ENCODE data around the gene DROSHA. TPM values are rescaled to one million over a fixed set of nuclear protein-coding genes. Genes with fewer than 3 reads are reported as not detected.

DROSHA gene, protein sequence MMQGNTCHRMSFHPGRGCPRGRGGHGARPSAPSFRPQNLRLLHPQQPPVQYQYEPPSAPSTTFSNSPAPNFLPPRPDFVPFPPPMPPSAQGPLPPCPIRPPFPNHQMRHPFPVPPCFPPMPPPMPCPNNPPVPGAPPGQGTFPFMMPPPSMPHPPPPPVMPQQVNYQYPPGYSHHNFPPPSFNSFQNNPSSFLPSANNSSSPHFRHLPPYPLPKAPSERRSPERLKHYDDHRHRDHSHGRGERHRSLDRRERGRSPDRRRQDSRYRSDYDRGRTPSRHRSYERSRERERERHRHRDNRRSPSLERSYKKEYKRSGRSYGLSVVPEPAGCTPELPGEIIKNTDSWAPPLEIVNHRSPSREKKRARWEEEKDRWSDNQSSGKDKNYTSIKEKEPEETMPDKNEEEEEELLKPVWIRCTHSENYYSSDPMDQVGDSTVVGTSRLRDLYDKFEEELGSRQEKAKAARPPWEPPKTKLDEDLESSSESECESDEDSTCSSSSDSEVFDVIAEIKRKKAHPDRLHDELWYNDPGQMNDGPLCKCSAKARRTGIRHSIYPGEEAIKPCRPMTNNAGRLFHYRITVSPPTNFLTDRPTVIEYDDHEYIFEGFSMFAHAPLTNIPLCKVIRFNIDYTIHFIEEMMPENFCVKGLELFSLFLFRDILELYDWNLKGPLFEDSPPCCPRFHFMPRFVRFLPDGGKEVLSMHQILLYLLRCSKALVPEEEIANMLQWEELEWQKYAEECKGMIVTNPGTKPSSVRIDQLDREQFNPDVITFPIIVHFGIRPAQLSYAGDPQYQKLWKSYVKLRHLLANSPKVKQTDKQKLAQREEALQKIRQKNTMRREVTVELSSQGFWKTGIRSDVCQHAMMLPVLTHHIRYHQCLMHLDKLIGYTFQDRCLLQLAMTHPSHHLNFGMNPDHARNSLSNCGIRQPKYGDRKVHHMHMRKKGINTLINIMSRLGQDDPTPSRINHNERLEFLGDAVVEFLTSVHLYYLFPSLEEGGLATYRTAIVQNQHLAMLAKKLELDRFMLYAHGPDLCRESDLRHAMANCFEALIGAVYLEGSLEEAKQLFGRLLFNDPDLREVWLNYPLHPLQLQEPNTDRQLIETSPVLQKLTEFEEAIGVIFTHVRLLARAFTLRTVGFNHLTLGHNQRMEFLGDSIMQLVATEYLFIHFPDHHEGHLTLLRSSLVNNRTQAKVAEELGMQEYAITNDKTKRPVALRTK (N-terminal part only)
- 15.4 TPM for total RNA-seq (2013)
- polyA plus RNA-seq (10 to 100 TPM in 1 of 3 donors, 1 to 10 TPM in 2; 2.2 to 12.6 (median 7.6) TPM), polyA minus RNA-seq (9.9 and 13.4 TPM in 2 replicates), total RNA-seq (6.5 to 20.9 (median 10.8) reads per million in 11 experiments)

GRCh38 chr5:31531888-31532547 lies at the start of gene DROSHA, which contains the start of gene C5orf22:
DROSHA (minus strand) TSS chr5:31532093; CDS start chr5:31529059, 3,034 bp downstream.
C5orf22 (plus strand) TSS chr5:31532301; CDS start chr5:31532393, 92 bp downstream.
- intact Hi-C loops (cut with micrococcal nuclease) = no loop called here
- H3K9ac ChIP-seq (ENCODE audit: insufficient read depth, low read length, poor library complexity, severe bottlenecking) = peak within 1 kb of the TSS; percentile 76
- peak within 1 kb of the TSS; percentile 89 to 97 (median 94) for H3K27ac Mint-ChIP-seq
- H3K4me3 ChIP-seq (replicated peaks in 1 of 3; ENCODE audit: low read depth in 2 of 3, low read length in 3 of 3) = peak within 1 kb of the TSS; percentile 62 to 99 (median 92)
- no peaks in the 10 kb centered on the region for H3K9me3 Mint-ChIP-seq
- H3K4me2 ChIP-seq (replicated peaks; ENCODE audit: extremely low read depth, low read length, poor library complexity, severe bottlenecking) = peak within 1 kb of the TSS; percentile 81
- H3K27me3 Mint-ChIP-seq (ENCODE audit: low read depth in 3 of 3) = no peaks in the 10 kb centered on the region
- no peaks in the 10 kb centered on the region for H3K27me3 ChIP-seq (ENCODE audit: control insufficient read depth in 2 of 2, insufficient read depth in 2 of 2, low read length in 2 of 2)
- H3K9me3 ChIP-seq (replicated peaks in 1 of 2; ENCODE audit: control insufficient read depth in 1 of 2, insufficient read depth in 1 of 2, low read length in 2 of 2) = no peaks in the 10 kb centered on the region
- peak; percentile 78 to 84 (median 81) for DNase-seq
- H3K79me2 ChIP-seq (ENCODE audit: insufficient read depth, low read length) = peaks cover 51% of the 10 kb centered on the region
- H3K4me1 Mint-ChIP-seq = peaks cover 33% of the 10 kb centered on the region
- peaks cover 43 to 55% of the 10 kb centered on the region in 2 donors for H3K36me3 ChIP-seq (replicated peaks in 1 of 2; ENCODE audit: control insufficient read depth in 1 of 2, insufficient read depth in 2 of 2, low read length in 2 of 2)
- TF ChIP-seq CTCF (IDR thresholded peaks at IDR 0.05) = no peak
- H3K4me3 Mint-ChIP-seq = peak within 1 kb of the TSS; percentile 99
- peaks cover 9% of the 10 kb centered on the region for H4K20me1 ChIP-seq (ENCODE audit: insufficient read depth, low read length)
- peaks cover 40 to 54% of the 10 kb centered on the region in 2 donors for H3K36me3 Mint-ChIP-seq
- H2AFZ ChIP-seq (ENCODE audit: insufficient read depth, low read depth, low read length, poor library complexity, severe bottlenecking) = peak within 1 kb of the TSS; percentile 99
- H3K27ac ChIP-seq (ENCODE audit: low read depth in 1 of 2, low read length in 2 of 2) = peak within 1 kb of the TSS; percentile 69 to 88
- under 1% methylated on average over 47 of the region's 52 CpGs for WGBS (ENCODE audit: insufficient coverage)
- peaks cover 21 to 27% of the 10 kb centered on the region in 2 donors for H3K4me1 ChIP-seq (ENCODE audit: control insufficient read depth in 1 of 2, insufficient read depth in 2 of 2, low read length in 2 of 2)
